K562 (cell line): ENCODE results near the gene EEF1A2. TPM values are rescaled to one million over a fixed set of nuclear protein-coding genes. Genes with fewer than 3 reads are reported as not detected.

ENCODE experiments used
- ATAC-seq: fragments of 200-7000 bp; cut with Tn5 transposase; 3 replicates; pipeline ENCODE4 v1.9.1; 2020; ENCODE audit warnings: moderate library complexity
- BruUV-seq: library from RNA; stranded (reverse); fragments of 400-500 nt; replicated peaks from 2 replicates; lab custom pipeline; 2021; lab: Mats Ljungman, UMichigan
- CTCF ChIA-PET: fragments of 300-600 bp; formaldehyde crosslinking; extraction: SDS; loops from one replicate; lab custom pipeline; 2021; ENCODE audit warnings: low intra/inter-chr PET ratio; lab: Yijun Ruan, JAX
- POLR2A ChIA-PET: fragments of 300-600, 350-650 bp; sonication (Branson Sonifier 250); formaldehyde crosslinking; extraction: SDS; loops from one replicate; lab custom pipeline; 2021; ENCODE audit warnings: antibody characterized with exemption, inconsistent platforms; lab: Yijun Ruan, JAX
- DNase-seq, 4 experiments: peaks; one replicate each; pipeline versions ENCODE4 v3.0.0 to v3.0.0-alpha.2; 2011 to 2018; ENCODE audit warnings: low spot score in 3 of 4, mixed read lengths in 3 of 4; ENCODE audit errors: extremely low read depth in 1 of 4
- FAIRE-seq: peaks from 2 replicates; lab custom pipeline; 2011; peaks lifted over from hg19 to GRCh38; lab: Jason Lieb, UNC
- H2AFZ ChIP-seq: 2 replicates; pipeline ENCODE4 v1.6.0; 2011; ENCODE audit warnings: low read depth, low read length, control low read depth, inconsistent platforms
- H3K27ac ChIP-seq: fragments of 200-600 bp; 3 replicates; pipeline ENCODE4 v1.8.0; 2011; ENCODE audit warnings: low read depth, mild to moderate bottlenecking, control low read depth, inconsistent platforms, low read length, moderate library complexity, mixed read lengths; ENCODE audit errors: extremely low read depth
- H3K27me3 ChIP-seq, 2 experiments: fragments of 300-600 bp in 1 of 2; 2 replicates in 1 of 2; 3 replicates in 1 of 2; pipeline versions ENCODE4 v1.6.0 to v1.8.0; 2011; ENCODE audit warnings: inconsistent platforms in 2 of 2, low read length in 2 of 2, mild to moderate bottlenecking in 1 of 2, mixed read lengths in 1 of 2, moderate library complexity in 1 of 2; ENCODE audit not compliant: control insufficient read depth in 2 of 2, insufficient read depth in 2 of 2
- H3K36me3 ChIP-seq: fragments of 300-600 bp; 3 replicates; pipeline ENCODE4 v1.8.0; 2011; ENCODE audit warnings: mild to moderate bottlenecking, low read length, inconsistent platforms; ENCODE audit not compliant: control insufficient read depth, insufficient read depth
- H3K4me1 ChIP-seq, 2 experiments: fragments of 200-600 bp in 1 of 2; replicated peaks in 1 of 2; 2 replicates in 1 of 2; 3 replicates in 1 of 2; pipeline versions ENCODE4 v1.5.1 to v1.8.0; 2011; ENCODE audit warnings: inconsistent platforms in 2 of 2, low read length in 2 of 2, mild to moderate bottlenecking in 1 of 2, mixed read lengths in 1 of 2, moderate library complexity in 1 of 2; ENCODE audit not compliant: control insufficient read depth in 2 of 2, insufficient read depth in 2 of 2
- H3K4me2 ChIP-seq: 2 replicates; pipeline ENCODE4 v1.6.1; 2011; ENCODE audit warnings: low read length, control low read depth, inconsistent platforms, mixed read lengths; ENCODE audit not compliant: insufficient read depth
- H3K4me3 ChIP-seq: fragments of 200-600 bp; sonication (generic), shearing (Covaris generic); 2 replicates; pipeline ENCODE4 v1.5.1; 2016; ENCODE audit warnings: control low read depth, inconsistent platforms
- H3K79me2 ChIP-seq: fragments of 200-600 bp; 3 replicates; pipeline ENCODE4 v1.8.0; 2011; ENCODE audit warnings: low read length, inconsistent platforms; ENCODE audit not compliant: control insufficient read depth, insufficient read depth
- H3K9ac ChIP-seq, 2 experiments: 2 replicates each; pipeline versions ENCODE4 v1.6.0 to v1.6.1; 2011; ENCODE audit warnings: low read depth in 2 of 2, low read length in 2 of 2, control low read depth in 1 of 2, inconsistent platforms in 1 of 2, mild to moderate bottlenecking in 1 of 2, mixed read lengths in 1 of 2; ENCODE audit not compliant: insufficient read depth in 1 of 2
- H3K9me1 ChIP-seq: one replicate; pipeline ENCODE4 v1.6.0; 2011; ENCODE audit warnings: inconsistent platforms, mild to moderate bottlenecking, low read length, moderate library complexity; ENCODE audit not compliant: control insufficient read depth, insufficient read depth
- H3K9me3 ChIP-seq: replicated peaks from 2 replicates; pipeline ENCODE4 v1.5.1; 2011; ENCODE audit warnings: low read depth, low read length, inconsistent platforms; ENCODE audit not compliant: control insufficient read depth, insufficient read depth
- H4K20me1 ChIP-seq: replicated peaks from 2 replicates; pipeline ENCODE4 v1.6.1; 2011; ENCODE audit warnings: low read length, inconsistent platforms, mixed read lengths; ENCODE audit not compliant: control insufficient read depth, insufficient read depth
- GATA2 ChIP-seq: sonication (generic); formaldehyde crosslinking; IDR thresholded peaks from 2 replicates; pipeline ENCODE4 v1.4.0; 2020; ENCODE audit warnings: mild to moderate bottlenecking, missing genetic modification reagents
- GMEB1 ChIP-seq: fragments of 250-450 bp; sonication (Bioruptor Pico); IDR thresholded peaks from 2 replicates; pipeline ENCODE4 v1.4.0; 2020; ENCODE audit warnings: mild to moderate bottlenecking
- KDM5B ChIP-seq: fragments of 200-600 bp; sonication (generic); IDR thresholded peaks from 2 replicates; pipeline ENCODE4 v1.6.1; 2012; ENCODE audit warnings: low read depth, mild to moderate bottlenecking, moderate library complexity, low read length, control low read depth, inconsistent platforms; ENCODE audit not compliant: insufficient replicate concordance
- MLLT1 ChIP-seq, 2 experiments: fragments of 450-650 bp; IDR thresholded peaks; 2 replicates each; pipeline ENCODE4 v1.6.1; 2016
- PPARD ChIP-seq: fragments of 250-450 bp; sonication (Bioruptor Pico); IDR thresholded peaks from 2 replicates; pipeline ENCODE4 v1.8.0; 2022; ENCODE audit warnings: inconsistent platforms, mild to moderate bottlenecking, moderate library complexity
- PYGO2 ChIP-seq: fragments of 450-650 bp; IDR thresholded peaks from 2 replicates; pipeline ENCODE4 v1.6.1; 2016; ENCODE audit warnings: mild to moderate bottlenecking, missing genetic modification characterization, moderate library complexity, missing compliant biosample characterization
- SFPQ ChIP-seq: fragments of 200-400 bp; formaldehyde crosslinking; IDR thresholded peaks from 2 replicates; pipeline ENCODE4 v1.6.1; 2017; ENCODE audit warnings: mild to moderate bottlenecking, low read depth, low read length, moderate library complexity
- SIN3B ChIP-seq: fragments of 450-650 bp; IDR thresholded peaks from 2 replicates; pipeline ENCODE4 v1.6.1; 2017; ENCODE audit warnings: low read depth, mild to moderate bottlenecking, moderate library complexity
- USF2 ChIP-seq: sonication (generic); formaldehyde crosslinking; IDR thresholded peaks from 2 replicates; pipeline ENCODE4 v1.5.0; 2020; ENCODE audit warnings: missing genetic modification reagents
- ZNF324 ChIP-seq: fragments of 250-450 bp; sonication (Bioruptor Pico); IDR thresholded peaks from 2 replicates; pipeline ENCODE4 v1.4.0; 2020; ENCODE audit warnings: mild to moderate bottlenecking
- ZNF431 ChIP-seq: sonication (generic); formaldehyde crosslinking; IDR thresholded peaks from 2 replicates; pipeline ENCODE4 v1.8.0; 2022; ENCODE audit warnings: mild to moderate bottlenecking, missing genetic modification reagents
- ZNF449 ChIP-seq: fragments of 250-450 bp; sonication (Bioruptor Pico); IDR thresholded peaks from 2 replicates; pipeline ENCODE4 v1.8.0; 2022; ENCODE audit warnings: moderate library complexity, mild to moderate bottlenecking, inconsistent platforms
- ZNF699 ChIP-seq: fragments of 250-450 bp; sonication (Bioruptor Pico); IDR thresholded peaks from 2 replicates; pipeline ENCODE4 v1.8.0; 2021; ENCODE audit warnings: mild to moderate bottlenecking, moderate library complexity; ENCODE audit not compliant: insufficient replicate concordance
- WGBS: fragments of 100-300 bp; shearing (Covaris generic); methylation state at CpG from one replicate; pipeline ENCODE4 v1.1.6; 2016; ENCODE audit warnings: low coverage, mixed read lengths; ENCODE audit not compliant: insufficient coverage; ENCODE audit errors: missing lambda C conversion rate; 5-methylcytosine and 5-hydroxymethylcytosine counted together
- in situ Hi-C: fragments of 300-500 bp; cut with MboI; formaldehyde crosslinking; loops from 4 replicates; pipeline ENCODE4 v1.15.0; 2018; ENCODE audit warnings: inconsistent platforms, mixed read lengths
- intact Hi-C: fragments of 100-400 bp; cut with micrococcal nuclease; formaldehyde crosslinking; loops from 2 replicates; pipeline ENCODE4 v1.14.2; 2022
- polyA plus RNA-seq, 8 experiments: library from polyadenylated mRNA; depleted of rRNA in 4 of 8; stranded (reverse) in 5 of 8; unstranded in 3 of 8; fragments of >200 nt; fragmentation: Nextera tagmentation in 2 of 8; fragmentation: Illumina TruSeq in 1 of 8; extraction: Ambion mirVana in 2 of 8; extraction: Trizol in 1 of 8; gene quantifications; 2 replicates each; pipeline versions ENCODE4 v1.2.1 to v1.2.3, GENCODE V29; 2011 to 2014; ENCODE audit warnings: inconsistent platforms in 1 of 8, missing spikeins in 1 of 8
- total RNA-seq, 7 experiments: library from RNA; depleted of rRNA in 6 of 7; stranded (reverse); fragments of >200 nt in 6 of 7; fragmentation: Illumina TruSeq in 2 of 7; extraction: Trizol in 2 of 7; gene quantifications; 2 replicates each; pipeline versions ENCODE4 v1.2.1 to v1.2.3, GENCODE V29; 2011 to 2021; ENCODE audit warnings: low replicate concordance in 1 of 7

The EEF1A2 gene
- total and polyA plus RNA-seq, 9 of the 15 experiments (the other 6 are each of a cell fraction or from before 2014, with no cell fraction given) = 0.04 to 29.6 (median 11.5) TPM

- TF ChIP-seq SFPQ (no peak), PPARD (CRISPR knock-in tag) (no peak), GMEB1 (CRISPR knock-in tag) (no peak), MLLT1 (IDR thresholded peaks at IDR 0.05) (no peak)
Observed at GRCh38 chr20:63491635-63492230, 7.2 kb downstream of the EEF1A2 start (continued).

- POLR2A ChIA-PET = no interaction called here
- FAIRE-seq = no peak
- intact Hi-C loops = no loop called here
- TF ChIP-seq ZNF449 (CRISPR knock-in tag) (no peak), ZNF431 (CRISPR knock-in tag) (no peak), USF2 (CRISPR knock-in tag) (no peak), PYGO2 (tag) (no peak), ZNF699 (CRISPR knock-in tag) (no peak), SIN3B (no peak), GATA2 (CRISPR knock-in tag) (no peak), KDM5B (no peak), ZNF324 (CRISPR knock-in tag) (no peak)
Observed at GRCh38 chr20:63491078-63491477, 7.8 kb downstream of the EEF1A2 start.

More at GRCh38 chr20:63491078-63491477, 7.8 kb downstream of the EEF1A2 start:
- no peak overlapping the region for H2AFZ ChIP-seq
- no TSS peak for BruUV-seq
- in situ Hi-C loops = no loop called here
- peaks cover 4% of the 10 kb centered on the region for H4K20me1 ChIP-seq
- no peak overlapping the region for H3K9ac ChIP-seq
- no peak overlapping the region for H3K4me3 ChIP-seq
- no peak overlapping the region for H3K4me2 ChIP-seq
- 13% methylated on average over 4 of the region's 4 CpGs for WGBS
- H3K27ac ChIP-seq = no peak overlapping the region
- H3K36me3 ChIP-seq = no peaks in the 10 kb centered on the region
- H3K79me2 ChIP-seq = no peaks in the 10 kb centered on the region
- H3K4me1 ChIP-seq = peaks cover 0 to 34% of the 10 kb centered on the region in 2 experiments; a peak in 2 of 5 replicates
- no peaks in the 10 kb centered on the region for H3K9me1 ChIP-seq
- no peaks in the 10 kb centered on the region for H3K27me3 ChIP-seq
- H3K9me3 ChIP-seq = no peaks in the 10 kb centered on the region
- ATAC-seq (no peak), DNase-seq (no peak)
- CTCF ChIA-PET = no interaction called here
